ENCODE results near the gene WIF1. TPM values are rescaled to one million over a fixed set of nuclear protein-coding genes. Genes with fewer than 3 reads are reported as not detected.

WIF1 gene
- total and polyA plus RNA-seq, 2 of the 4 experiments (the other 2 are of a cell fraction) = not detected

- ATAC-seq (ENCODE audit: low read depth) = no peak
- H4K5ac ChIP-seq (ENCODE audit: low read depth, low read length) = no peak overlapping the region
These were observed 96.0 kb downstream of the WIF1 start for GRCh38 chr12:65025136-65025535.

More at GRCh38 chr12:65025136-65025535, 96.0 kb downstream of the WIF1 start:
- no peak for TF ChIP-seq CTCF (conservative IDR thresholded peaks at IDR 0.05; ENCODE audit: low read depth, low read length)
- no peak for TF ChIP-seq CHD1 (IDR thresholded peaks at IDR 0.05; ENCODE audit: low read depth, low read length)
- TF ChIP-seq MAFK (IDR thresholded peaks at IDR 0.05; ENCODE audit: low read depth, low read length) = no peak
- no peak for TF ChIP-seq RAD21 (IDR thresholded peaks at IDR 0.05; ENCODE audit: low read length)
- no peak for TF ChIP-seq ELK1 (IDR thresholded peaks at IDR 0.05; ENCODE audit: borderline replicate concordance, low read depth, low read length)
- no peak for TF ChIP-seq MXI1 (IDR thresholded peaks at IDR 0.05; ENCODE audit: borderline replicate concordance, low read depth, low read length)
- no peak for TF ChIP-seq RFX5 (IDR thresholded peaks at IDR 0.05; ENCODE audit: low read depth, low read length)
- TF ChIP-seq MAZ (IDR thresholded peaks at IDR 0.05; ENCODE audit: borderline replicate concordance, low read depth, low read length) = no peak
- no peak for TF ChIP-seq FOS (IDR thresholded peaks at IDR 0.05; ENCODE audit: low read depth, low read length)
- TF ChIP-seq NFE2L2 (IDR thresholded peaks at IDR 0.05; ENCODE audit: low read depth, low read length) = no peak
- TF ChIP-seq BHLHE40 (IDR thresholded peaks at IDR 0.05; ENCODE audit: low read depth, low read length) = no peak
- TF ChIP-seq SMC3 (IDR thresholded peaks at IDR 0.05; ENCODE audit: low read depth, low read length) = no peak
- no peak for TF ChIP-seq CEBPB (IDR thresholded peaks at IDR 0.05; ENCODE audit: low read depth, low read length)
- TF ChIP-seq POLR2A (IDR thresholded peaks at IDR 0.05; ENCODE audit: low read depth, low read length) = no peak
- TF ChIP-seq RCOR1 (IDR thresholded peaks at IDR 0.05; ENCODE audit: insufficient replicate concordance, low read length) = no peak
- Histone ChIP-seq H3K4ac (ENCODE audit: low read depth, low read length) (no peak overlapping the region), H3K56ac (ENCODE audit: extremely low read depth, insufficient read depth, low read length) (no peak overlapping the region), H3K79me1 (ENCODE audit: low read depth in 1 of 2, low read length in 2 of 2) (no peaks in the 10 kb centered on the region), H3K4me3 (ENCODE audit: insufficient read depth, low read depth, low read length) (no peak overlapping the region), H2BK5ac (ENCODE audit: low read depth, low read length, poor library complexity, severe bottlenecking) (no peak overlapping the region), H2BK120ac (ENCODE audit: low read depth, low read length) (no peak overlapping the region), H4K91ac (ENCODE audit: insufficient read depth, low read depth, low read length) (no peak overlapping the region), H3K27me3 (ENCODE audit: control insufficient read depth, insufficient read depth, low read length) (peaks cover 2% of the 10 kb centered on the region; the same call in 1 of the 2 replicates), H2BK15ac (ENCODE audit: low read depth, low read length) (no peak overlapping the region), H3K4me2 (ENCODE audit: low read depth, low read length) (no peak overlapping the region), H3K27ac (ENCODE audit: insufficient read depth, low read length) (no peak overlapping the region), H4K20me1 (ENCODE audit: insufficient read depth, low read length) (no peaks in the 10 kb centered on the region), H2AK9ac (replicated peaks; ENCODE audit: low read depth, low read length, poor library complexity) (no peak overlapping the region), H2AFZ (replicated peaks; ENCODE audit: low read length, poor library complexity) (no peak overlapping the region), H3K23ac (ENCODE audit: low read depth, low read length) (no peak overlapping the region), H2AK5ac (ENCODE audit: low read depth, low read length) (no peak overlapping the region), H3K9me1 (ENCODE audit: insufficient read depth, low read length) (no peaks in the 10 kb centered on the region), H3K18ac (ENCODE audit: low read depth, low read length) (no peak overlapping the region), H2BK20ac (ENCODE audit: low read depth, low read length) (no peak overlapping the region), H3K9ac (ENCODE audit: low read depth, low read length) (no peak overlapping the region), H3K36me3 (ENCODE audit: control insufficient read depth, insufficient read depth, low read length) (no peaks in the 10 kb centered on the region), H3K14ac (replicated peaks; ENCODE audit: low read depth, low read length) (no peak overlapping the region), H3K9me3 (ENCODE audit: control insufficient read depth, insufficient read depth, low read length) (no peaks in the 10 kb centered on the region), H4K8ac (ENCODE audit: low read depth in 2 of 2, low read length in 2 of 2) (no peak overlapping the region), H3K4me1 (ENCODE audit: control insufficient read depth, insufficient read depth, low read length) (no peaks in the 10 kb centered on the region)
- POLR2A ChIA-PET (ENCODE audit: unreplicated experiment) = no interaction called here
- intact Hi-C loops (cut with micrococcal nuclease) = no loop called here
- in situ Hi-C loops (cut with MboI; ENCODE audit: low sequenced_read_pairs) = no loop called here
- CTCF ChIA-PET = interaction anchor here (0.5 kb wide), 1 partner anchor 64 kb away, joined by 3 read pairs; no protein-coding TSS in a partner anchor
- dilution Hi-C loops (cut with HindIII; ENCODE audit: low sequenced_read_pairs, unreplicated experiment) = no loop called here
- no TSS peak for BruUV-seq (replicated peaks)
- no peak for DNase-seq
- WGBS, 2 experiments (ENCODE audit: extremely low coverage in 2 of 2, insufficient read length in 1 of 2) = no CpG with 5 or more reads among the region's 2 CpGs

All from IMR-90 (cell line).